HG03280 (cell line): ENCODE results near the gene SCYGR8.
"Not testable (repeated sequence)": the region's sequence is repeated elsewhere in the genome, so short reads cannot be mapped to it uniquely, and the experiment has no call there.

Experiments
- ATAC-seq: cut with Tn5 transposase; IDR thresholded peaks from one replicate; pipeline ENCODE4 v1.9.1; 2021; ENCODE audit warnings: mild to moderate bottlenecking, moderate library complexity; ENCODE audit not compliant: unreplicated experiment

SCYGR8 gene

GRCh38 chr2:227745594-227745993 is at the start of gene SCYGR8:
SCYGR8 (plus strand) TSS chr2:227745894; CDS start chr2:227745894, 0 bp downstream.
- no peak for ATAC-seq

- ATAC-seq: no peak
Observed at GRCh38 chr2:227696990-227697679, 48.6 kb upstream of the SCYGR8 start.

GRCh38 chr2:227701556-227701955 is 44.1 kb upstream of the SCYGR8 start:
- ATAC-seq: no peak

GRCh38 chr2:227703280-227703732 is 42.4 kb upstream of the SCYGR8 start:
- ATAC-seq: no peak

- ATAC-seq: no peak
Observed at GRCh38 chr2:227703961-227704360, 41.7 kb upstream of the SCYGR8 start.

- no peak for ATAC-seq
Observed at GRCh38 chr2:227706859-227707258, 38.8 kb upstream of the SCYGR8 start.

GRCh38 chr2:227707390-227707789 is 38.3 kb upstream of the SCYGR8 start:
- no peak for ATAC-seq

- no peak for ATAC-seq
Observed at GRCh38 chr2:227710986-227711385, 34.7 kb upstream of the SCYGR8 start.

- no peak for ATAC-seq
Observed at GRCh38 chr2:227713291-227713690, 32.4 kb upstream of the SCYGR8 start.

GRCh38 chr2:227716501-227716900 is 29.2 kb upstream of the SCYGR8 start:
- ATAC-seq: no peak

GRCh38 chr2:227717687-227718567 is 27.8 kb upstream of the SCYGR8 start, which contains the start of gene SLC19A3:
SLC19A3 (minus strand) TSS chr2:227718028; CDS start chr2:227702318, 15,710 bp downstream.
- no peak for ATAC-seq

GRCh38 chr2:227719641-227720040 is 26.1 kb upstream of the SCYGR8 start:
- ATAC-seq: no peak

- no peak for ATAC-seq
Observed at GRCh38 chr2:227720680-227721079, 25.0 kb upstream of the SCYGR8 start.

GRCh38 chr2:227722821-227723220 is 22.9 kb upstream of the SCYGR8 start:
- not testable (repeated sequence) for ATAC-seq

- ATAC-seq: no peak
Observed at GRCh38 chr2:227724394-227725039, 21.2 kb upstream of the SCYGR8 start, which contains the start of gene SCYGR6. SCYGR6 (minus strand) TSS chr2:227724757; CDS start chr2:227724757, 0 bp downstream.

- ATAC-seq: no peak
Observed at GRCh38 chr2:227728035-227728434, 17.7 kb upstream of the SCYGR8 start, which contains the start of gene SCYGR7. SCYGR7 (plus strand) TSS chr2:227728335; CDS start chr2:227728335, 0 bp downstream.

GRCh38 chr2:227739351-227739750 is 6.3 kb upstream of the SCYGR8 start:
- no peak for ATAC-seq

GRCh38 chr2:227740705-227741104 is 5.0 kb upstream of the SCYGR8 start:
- not testable (repeated sequence) for ATAC-seq

- no peak for ATAC-seq
Observed at GRCh38 chr2:227748079-227748478, 2.4 kb downstream of the SCYGR8 start.

GRCh38 chr2:227756261-227756660 is 10.6 kb downstream of the SCYGR8 start:
- not testable (repeated sequence) for ATAC-seq
